K562 (cell line): Measurements from ENCODE around the gene GASK1B. TPM values are rescaled to one million over a fixed set of nuclear protein-coding genes. Genes with fewer than 3 reads are reported as not detected.

Experiments
- ATF1 ChIP-seq, 2 experiments: fragments of 450-650 bp in 1 of 2; IDR thresholded peaks; 2 replicates each; pipeline ENCODE4 v1.6.1; 2016; ENCODE audit warnings: missing compliant biosample characterization in 1 of 2, missing genetic modification characterization in 1 of 2
- DPF2 ChIP-seq: fragments of 450-650 bp; IDR thresholded peaks from 2 replicates; pipeline ENCODE4 v1.6.1; 2016
- HES1 ChIP-seq: fragments of 450-650 bp; IDR thresholded peaks from 2 replicates; pipeline ENCODE4 v1.6.1; 2016; ENCODE audit warnings: low read depth, mild to moderate bottlenecking, moderate library complexity
- RHOXF2B ChIP-seq: fragments of 250-450 bp; sonication (Bioruptor Pico); conservative IDR thresholded peaks from 2 replicates; pipeline ENCODE4 v1.5.1; 2021
- SIRT6 ChIP-seq: IDR thresholded peaks from one replicate; pipeline ENCODE4 v1.6.1; 2012; ENCODE audit warnings: low read depth, mild to moderate bottlenecking, control low read depth, inconsistent platforms, low read length, moderate library complexity
- ZFP30 ChIP-seq: fragments of 250-450 bp; sonication (Bioruptor Pico); IDR thresholded peaks from 2 replicates; pipeline ENCODE4 v1.8.0; 2022; ENCODE audit warnings: moderate library complexity, mild to moderate bottlenecking, inconsistent platforms, borderline replicate concordance
- ZNF77 ChIP-seq: fragments of 250-450 bp; sonication (Bioruptor Pico); IDR thresholded peaks from 2 replicates; pipeline ENCODE4 v1.5.0; 2020
- polyA plus RNA-seq, 8 experiments: library from polyadenylated mRNA; depleted of rRNA in 4 of 8; stranded (reverse) in 5 of 8; unstranded in 3 of 8; fragments of >200 nt; fragmentation: Nextera tagmentation in 2 of 8; fragmentation: Illumina TruSeq in 1 of 8; extraction: Ambion mirVana in 2 of 8; extraction: Trizol in 1 of 8; gene quantifications; 2 replicates each; pipeline versions ENCODE4 v1.2.1 to v1.2.3, GENCODE V29; 2011 to 2014; ENCODE audit warnings: inconsistent platforms in 1 of 8, missing spikeins in 1 of 8
- total RNA-seq, 7 experiments: library from RNA; depleted of rRNA in 6 of 7; stranded (reverse); fragments of >200 nt in 6 of 7; fragmentation: Illumina TruSeq in 2 of 7; extraction: Trizol in 2 of 7; gene quantifications; 2 replicates each; pipeline versions ENCODE4 v1.2.1 to v1.2.3, GENCODE V29; 2011 to 2021; ENCODE audit warnings: low replicate concordance in 1 of 7

The GASK1B gene
- total and polyA plus RNA-seq, 9 of the 15 experiments (the other 6 are each of a cell fraction or from before 2014, with no cell fraction given): 0.13 to 1.2 (median 0.61) TPM

- TF ChIP-seq SIRT6 (no peak), ZFP30 (CRISPR knock-in tag) (no peak), ATF1 (CRISPR knock-in tag; IDR thresholded peaks at IDR 0.05) (no peak), ATF1 (tag; IDR thresholded peaks at IDR 0.05) (no peak), DPF2 (no peak), HES1 (no peak), ZNF77 (no peak), RHOXF2B (no peak)
Observed at GRCh38 chr4:158125310-158125709, 47.5 kb downstream of the GASK1B start (continued).

Other genes with a start within 250 kb of the GASK1B start
- gene TMEM144, start 37.5 kb upstream of the GASK1B start, total RNA-seq (2014; rRNA removed): 4.0 and 6.0 TPM in 2 replicates
- gene TMEM144, start 37.5 kb upstream of the GASK1B start, total RNA-seq (2014; rRNA removed; fragmentation: Illumina TruSeq; extraction: Trizol): 9.5 and 10.2 TPM in 2 replicates
- gene TMEM144, start 37.5 kb upstream of the GASK1B start, total RNA-seq (2015; rRNA removed; fragmentation: Illumina TruSeq; extraction: Trizol): 11.6 and 12.0 TPM in 2 replicates
- gene TMEM144, start 37.5 kb upstream of the GASK1B start, total RNA-seq (2021): 6.8 and 7.8 TPM in 2 replicates
- gene TMEM144, start 37.5 kb upstream of the GASK1B start, polyA plus RNA-seq (2011; rRNA removed): 4.4 and 7.0 TPM in 2 replicates
- gene TMEM144, start 37.5 kb upstream of the GASK1B start, polyA plus RNA-seq (2014; fragmentation: Illumina TruSeq; extraction: Trizol): 6.1 TPM in 2 replicates
- 1 to 10 TPM; 5.9 to 6.0 TPM for gene TMEM144, start 37.5 kb upstream of the GASK1B start, polyA plus RNA-seq (2014; fragmentation: Nextera tagmentation; extraction: Ambion mirVana)
- 4.3 and 5.1 TPM in 2 replicates for gene TMEM144, start 37.5 kb upstream of the GASK1B start, polyA plus RNA-seq (2014; rRNA removed)